Measurements from ENCODE around the gene TKT.

The TKT gene

GRCh38 chr3:53293867-53294266 is 38.0 kb upstream of the TKT start:
- DNase-seq (ENCODE audit: insufficient read length, low spot score) = no peak
- TF ChIP-seq CTCF (IDR thresholded peaks at IDR 0.05; ENCODE audit: insufficient read depth, missing control alignments) = no peak
- FAIRE-seq = no peak

GRCh38 chr3:53288214-53288613 is 32.4 kb upstream of the TKT start:
- no peak for DNase-seq (ENCODE audit: insufficient read length, low spot score)
- TF ChIP-seq CTCF (IDR thresholded peaks at IDR 0.05; ENCODE audit: insufficient read depth, missing control alignments) = no peak
- no peak for FAIRE-seq

- TF ChIP-seq CTCF (IDR thresholded peaks at IDR 0.05; ENCODE audit: insufficient read depth, missing control alignments) = no peak
- no peak for FAIRE-seq
- DNase-seq (ENCODE audit: insufficient read length, low spot score) = no peak
Observed at GRCh38 chr3:53287131-53287629, 31.4 kb upstream of the TKT start.

- DNase-seq (ENCODE audit: insufficient read length, low spot score) (no peak), FAIRE-seq (no peak)
- no peak for TF ChIP-seq CTCF (IDR thresholded peaks at IDR 0.05; ENCODE audit: insufficient read depth, missing control alignments)
Observed at GRCh38 chr3:53286727-53287126, 30.9 kb upstream of the TKT start.

- no peak for TF ChIP-seq CTCF (IDR thresholded peaks at IDR 0.05; ENCODE audit: insufficient read depth, missing control alignments)
- DNase-seq (ENCODE audit: insufficient read length, low spot score) (no peak), FAIRE-seq (no peak)
Observed at GRCh38 chr3:53282581-53282980, 26.8 kb upstream of the TKT start.

GRCh38 chr3:53278667-53279066 is 22.8 kb upstream of the TKT start:
- TF ChIP-seq CTCF (IDR thresholded peaks at IDR 0.05; ENCODE audit: insufficient read depth, missing control alignments) = no peak
- no peak for FAIRE-seq
- no peak for DNase-seq (ENCODE audit: insufficient read length, low spot score)

GRCh38 chr3:53274938-53275605 is 19.2 kb upstream of the TKT start:
- FAIRE-seq (no peak), DNase-seq (ENCODE audit: insufficient read length, low spot score) (no peak)
- TF ChIP-seq CTCF (IDR thresholded peaks at IDR 0.05; ENCODE audit: insufficient read depth, missing control alignments) = no peak

Measured in D721Med (cell line).